ENCODE data around the gene MTUS2.

Gene MTUS2

GRCh38 chr13:29513981-29514719 lies 694.0 kb downstream of the MTUS2 start:
- no peak for DNase-seq

GRCh38 chr13:29514720-29515310 lies 694.7 kb downstream of the MTUS2 start:
- DNase-seq: no peak

- DNase-seq: no peak
These were observed 695.2 kb downstream of the MTUS2 start for GRCh38 chr13:29515372-29515771.

GRCh38 chr13:29516012-29516411 lies 695.9 kb downstream of the MTUS2 start:
- no peak for DNase-seq

GRCh38 chr13:29516880-29517279 lies 696.7 kb downstream of the MTUS2 start:
- no peak for DNase-seq

GRCh38 chr13:29519921-29520320 lies 699.8 kb downstream of the MTUS2 start:
- no peak for DNase-seq

GRCh38 chr13:29520671-29521070 lies 700.5 kb downstream of the MTUS2 start:
- no peak for DNase-seq

- DNase-seq: no peak
These were observed 701.2 kb downstream of the MTUS2 start for GRCh38 chr13:29521336-29521735.

GRCh38 chr13:29522044-29522685 lies 702.0 kb downstream of the MTUS2 start:
- no peak for DNase-seq

GRCh38 chr13:29523199-29523961 lies 703.2 kb downstream of the MTUS2 start:
- DNase-seq: no peak

GRCh38 chr13:29524176-29524575 lies 704.0 kb downstream of the MTUS2 start:
- no peak for DNase-seq

- DNase-seq: no peak
These were observed 704.5 kb downstream of the MTUS2 start for GRCh38 chr13:29524641-29525040.

- no peak for DNase-seq
These were observed 705.6 kb downstream of the MTUS2 start for GRCh38 chr13:29525757-29526156.

GRCh38 chr13:29526741-29527140 lies 706.6 kb downstream of the MTUS2 start:
- DNase-seq: no peak

- no peak for DNase-seq
These were observed 707.4 kb downstream of the MTUS2 start for GRCh38 chr13:29527511-29527910.

GRCh38 chr13:29527916-29528315 lies 707.8 kb downstream of the MTUS2 start:
- DNase-seq: no peak

GRCh38 chr13:29529754-29530153 lies 709.6 kb downstream of the MTUS2 start:
- DNase-seq: no peak

GRCh38 chr13:29530901-29531300 lies 710.8 kb downstream of the MTUS2 start:
- no peak for DNase-seq

- DNase-seq: no peak
These were observed 712.0 kb downstream of the MTUS2 start for GRCh38 chr13:29532116-29532515.

- no peak for DNase-seq
These were observed 712.7 kb downstream of the MTUS2 start for GRCh38 chr13:29532821-29533220.

GRCh38 chr13:29534083-29534482 lies 713.9 kb downstream of the MTUS2 start:
- no peak for DNase-seq

GRCh38 chr13:29535663-29536655 lies 715.8 kb downstream of the MTUS2 start:
- DNase-seq: no peak

Measured in NCI-H345 (cell line).